ENCODE data around the gene UTP3. TPM values are rescaled to one million over a fixed set of nuclear protein-coding genes. Genes with fewer than 3 reads are reported as not detected.
A peak's percentile ranks its signal among the peaks of the same experiment; 100 is the strongest.
"Not testable (repeated sequence)": the region's sequence is repeated elsewhere in the genome, so short reads cannot be mapped to it uniquely, and the experiment has no call there.

Gene UTP3
- total and polyA plus RNA-seq, 2 experiments from 2014 or later = 19.2 to 27.1 TPM

GRCh38 chr4:70681704-70682103 is 6.6 kb upstream of the UTP3 start:
- Histone ChIP-seq H2AFZ (no peak overlapping the region; the same call in 1 of the 2 replicates), H3K27ac (no peak overlapping the region), H3K9me2 (ENCODE audit: insufficient read depth) (no peaks in the 10 kb centered on the region), H3K79me2 (ENCODE audit: insufficient read depth) (no peaks in the 10 kb centered on the region), H3F3A (ENCODE audit: insufficient read depth) (peaks cover 14% of the 10 kb centered on the region), H3K4me2 (ENCODE audit: unreplicated experiment) (no peak overlapping the region), H3K9ac (no peak overlapping the region), H3K9me3 (ENCODE audit: low read depth) (no peaks in the 10 kb centered on the region), H3K27me3 (replicated peaks; ENCODE audit: insufficient read depth) (no peaks in the 10 kb centered on the region), H3K4me3 (no peak overlapping the region), H3K4me1 (ENCODE audit: insufficient read depth) (peaks cover 6% of the 10 kb centered on the region), H3K36me3 (ENCODE audit: low read depth) (no peaks in the 10 kb centered on the region), H4K20me1 (ENCODE audit: insufficient read depth) (no peaks in the 10 kb centered on the region)
- DNase-seq = no peak
- in situ Hi-C loops (cut with MboI) = no loop called here
- no peak for TF ChIP-seq EZH2 (IDR thresholded peaks at IDR 0.05; ENCODE audit: insufficient read depth, poor library complexity, severe bottlenecking)

DNA sequence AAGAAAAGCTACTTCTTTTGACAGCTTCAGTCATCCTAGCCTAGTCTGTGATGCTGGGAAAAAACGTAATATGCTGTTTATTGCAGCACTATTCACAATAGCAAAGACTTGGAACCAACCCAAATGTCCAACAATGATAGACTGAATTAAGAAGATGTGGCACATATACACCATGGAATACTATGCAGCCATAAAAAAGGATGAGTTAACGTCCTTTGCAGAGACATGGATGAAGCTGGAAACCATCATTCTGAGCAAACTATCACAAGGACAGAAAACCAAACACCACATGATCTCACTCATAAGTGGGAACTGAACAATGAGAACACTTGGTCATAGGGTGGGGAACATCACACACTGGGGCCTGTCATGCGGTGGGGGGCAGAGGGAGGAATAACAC is 6.2 kb upstream of the UTP3 start:
- DNase-seq; H3K4me3 ChIP-seq; H3K79me2 ChIP-seq (ENCODE audit: insufficient read depth); in situ Hi-C loops (cut with MboI); H3K36me3 ChIP-seq (ENCODE audit: low read depth); H3K9ac ChIP-seq; H3K9me2 ChIP-seq (ENCODE audit: insufficient read depth); H2AFZ ChIP-seq; H3K27me3 ChIP-seq (replicated peaks; ENCODE audit: insufficient read depth); H3K9me3 ChIP-seq (ENCODE audit: low read depth); H3K4me2 ChIP-seq (ENCODE audit: unreplicated experiment); H3K4me1 ChIP-seq (ENCODE audit: insufficient read depth); H4K20me1 ChIP-seq (ENCODE audit: insufficient read depth); H3K27ac ChIP-seq: not testable (repeated sequence)
- H3F3A ChIP-seq (ENCODE audit: insufficient read depth) = peaks cover 12% of the 10 kb centered on the region
- 74 to 83% methylated on average over 3 of the region's 3 CpGs for WGBS, 2 experiments (ENCODE audit: low coverage in 1 of 2, low lambda C conversion rate in 2 of 2, missing lambda C conversion rate in 2 of 2)

DNA sequence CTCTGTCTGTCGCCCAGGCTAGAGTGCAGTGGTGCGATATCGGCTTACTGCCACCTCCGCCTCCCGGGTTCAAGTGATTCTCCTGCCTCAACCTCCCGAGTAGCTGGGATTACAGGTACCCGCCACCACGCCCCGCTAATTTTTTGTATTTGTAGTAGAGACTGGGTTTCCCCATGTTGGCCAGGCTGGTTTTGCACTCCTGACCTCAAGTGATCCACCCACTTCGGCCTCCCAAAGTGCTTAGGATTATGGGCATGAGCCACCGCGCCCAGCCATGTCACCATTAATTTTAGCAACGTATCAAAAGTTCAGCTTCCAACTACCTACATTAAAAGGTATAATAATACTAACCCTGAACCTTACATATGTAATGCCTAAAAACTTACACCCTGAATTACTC is 940 bp upstream of the UTP3 start:
- H3K27ac ChIP-seq = peak overlapping the region; percentile 97
- 65% methylated on average over 13 of the region's 13 CpGs for WGBS, 2 experiments (ENCODE audit: low coverage in 1 of 2, low lambda C conversion rate in 2 of 2, missing lambda C conversion rate in 2 of 2)

DNA sequence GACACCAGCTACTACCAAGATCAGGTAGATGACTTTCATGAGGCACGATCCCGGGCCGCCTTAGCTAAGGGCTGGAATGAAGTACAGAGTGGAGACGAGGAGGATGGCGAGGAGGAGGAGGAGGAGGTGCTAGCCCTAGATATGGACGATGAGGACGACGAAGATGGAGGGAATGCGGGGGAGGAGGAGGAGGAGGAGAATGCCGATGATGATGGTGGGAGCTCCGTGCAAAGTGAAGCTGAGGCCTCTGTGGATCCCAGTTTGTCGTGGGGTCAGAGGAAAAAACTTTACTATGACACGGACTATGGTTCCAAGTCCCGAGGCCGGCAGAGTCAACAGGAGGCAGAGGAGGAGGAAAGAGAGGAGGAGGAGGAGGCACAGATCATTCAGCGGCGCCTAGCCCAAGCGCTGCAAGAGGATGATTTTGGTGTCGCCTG is 481 bp downstream of the UTP3 start:
- Histone ChIP-seq H3K27me3 (replicated peaks; ENCODE audit: insufficient read depth) (no peaks in the 10 kb centered on the region), H3K4me3 (peak overlapping the region; percentile 100), H3K9me2 (ENCODE audit: insufficient read depth) (no peaks in the 10 kb centered on the region), H3K9ac (peak overlapping the region; percentile 96), H3K79me2 (ENCODE audit: insufficient read depth) (peaks cover 54% of the 10 kb centered on the region), H3K9me3 (ENCODE audit: low read depth) (no peaks in the 10 kb centered on the region), H3K27ac (peak overlapping the region; percentile 97), H2AFZ (peak overlapping the region; percentile 99), H3K4me2 (ENCODE audit: unreplicated experiment) (peak overlapping the region; percentile 95), H3K36me3 (ENCODE audit: low read depth) (peaks cover 3% of the 10 kb centered on the region; the same call in 1 of the 2 replicates), H4K20me1 (ENCODE audit: insufficient read depth) (no peaks in the 10 kb centered on the region; the same call in 1 of the 2 replicates), H3F3A (ENCODE audit: insufficient read depth) (peaks cover 15% of the 10 kb centered on the region), H3K4me1 (ENCODE audit: insufficient read depth) (peaks cover 27% of the 10 kb centered on the region)
- 0 to 2% methylated on average over 15 to 19 of the region's 19 CpGs for WGBS, 2 experiments (ENCODE audit: low coverage in 1 of 2, low lambda C conversion rate in 2 of 2, missing lambda C conversion rate in 2 of 2)
- TF ChIP-seq EZH2 (IDR thresholded peaks at IDR 0.05; ENCODE audit: insufficient read depth, poor library complexity, severe bottlenecking) (no peak), EZH2phosphoT487 (IDR thresholded peaks at IDR 0.05; ENCODE audit: insufficient read depth, low read depth) (no peak)
- in situ Hi-C loops (cut with MboI) = no loop called here
- peak; percentile 54 for DNase-seq

More for the DNA sequence above, 940 bp upstream of the UTP3 start:
- H3K4me2 ChIP-seq (ENCODE audit: unreplicated experiment) = peak overlapping the region; percentile 98
- no peaks in the 10 kb centered on the region for H3K27me3 ChIP-seq (replicated peaks; ENCODE audit: insufficient read depth)
- H3K4me1 ChIP-seq (ENCODE audit: insufficient read depth) = peaks cover 27% of the 10 kb centered on the region
- TF ChIP-seq EZH2 (IDR thresholded peaks at IDR 0.05; ENCODE audit: insufficient read depth, poor library complexity, severe bottlenecking) (no peak), EZH2phosphoT487 (IDR thresholded peaks at IDR 0.05; ENCODE audit: insufficient read depth, low read depth) (no peak)
- peak overlapping the region; percentile 99 for H2AFZ ChIP-seq
- H3K79me2 ChIP-seq (ENCODE audit: insufficient read depth) = peaks cover 40% of the 10 kb centered on the region
- H3K9ac ChIP-seq = peak overlapping the region; percentile 96
- H3K4me3 ChIP-seq = peak overlapping the region; percentile 100
- H3F3A ChIP-seq (ENCODE audit: insufficient read depth) = peaks cover 15% of the 10 kb centered on the region
- no peaks in the 10 kb centered on the region for H3K9me3 ChIP-seq (ENCODE audit: low read depth)
- no peak for DNase-seq
- no peaks in the 10 kb centered on the region; the same call in 1 of the 2 replicates for H4K20me1 ChIP-seq (ENCODE audit: insufficient read depth)
- in situ Hi-C loops (cut with MboI) = no loop called here
- H3K9me2 ChIP-seq (ENCODE audit: insufficient read depth) = no peaks in the 10 kb centered on the region
- peaks cover 3% of the 10 kb centered on the region; the same call in 1 of the 2 replicates for H3K36me3 ChIP-seq (ENCODE audit: low read depth)

DNA sequence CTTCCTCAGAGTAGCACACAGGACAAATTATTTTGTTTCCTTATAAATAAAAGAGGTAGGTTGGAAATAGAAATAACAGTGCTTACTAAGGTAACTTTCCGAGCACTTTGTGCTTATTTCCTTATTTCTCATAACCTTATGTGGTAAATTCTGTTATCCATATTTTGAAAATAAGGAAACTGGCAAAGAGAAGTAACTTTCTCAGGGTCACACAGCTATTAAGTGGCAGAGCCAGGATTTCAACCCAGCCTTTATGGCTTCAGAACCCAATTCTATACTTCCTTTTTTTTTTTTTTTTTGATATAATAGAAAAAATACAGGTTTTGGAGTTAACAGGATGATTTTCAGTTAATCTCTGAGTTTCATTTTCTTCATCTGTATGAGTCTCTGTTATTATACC is 3.3 kb downstream of the UTP3 start:
- peaks cover 27% of the 10 kb centered on the region for H3K4me1 ChIP-seq (ENCODE audit: insufficient read depth)
- no peak overlapping the region for H3K9ac ChIP-seq
- H3K27me3 ChIP-seq (replicated peaks; ENCODE audit: insufficient read depth) = no peaks in the 10 kb centered on the region
- H3K4me3 ChIP-seq = no peak overlapping the region
- peak overlapping the region; percentile 95 for H3K4me2 ChIP-seq (ENCODE audit: unreplicated experiment)
- H3K9me2 ChIP-seq (ENCODE audit: insufficient read depth) = no peaks in the 10 kb centered on the region
- no peaks in the 10 kb centered on the region for H3K9me3 ChIP-seq (ENCODE audit: low read depth)
- H3K79me2 ChIP-seq (ENCODE audit: insufficient read depth) = peaks cover 61% of the 10 kb centered on the region
- TF ChIP-seq EZH2 (IDR thresholded peaks at IDR 0.05; ENCODE audit: insufficient read depth, poor library complexity, severe bottlenecking) (no peak), EZH2phosphoT487 (IDR thresholded peaks at IDR 0.05; ENCODE audit: insufficient read depth, low read depth) (no peak)
- H2AFZ ChIP-seq = no peak overlapping the region
- WGBS, 2 experiments (ENCODE audit: low coverage in 1 of 2, low lambda C conversion rate in 2 of 2, missing lambda C conversion rate in 2 of 2) = 93 to 96% methylated on average over 1 of the region's 1 CpG
- H3F3A ChIP-seq (ENCODE audit: insufficient read depth) = peaks cover 15% of the 10 kb centered on the region
- peaks cover 3% of the 10 kb centered on the region; the same call in 1 of the 2 replicates for H3K36me3 ChIP-seq (ENCODE audit: low read depth)
- in situ Hi-C loops (cut with MboI) = no loop called here
- H4K20me1 ChIP-seq (ENCODE audit: insufficient read depth) = no peaks in the 10 kb centered on the region; the same call in 1 of the 2 replicates
- no peak for DNase-seq
- H3K27ac ChIP-seq = no peak overlapping the region

- 98 to 100% methylated on average over 7 of the region's 7 CpGs for WGBS, 2 experiments (ENCODE audit: low coverage in 1 of 2, low lambda C conversion rate in 2 of 2, missing lambda C conversion rate in 2 of 2)
- H4K20me1 ChIP-seq (ENCODE audit: insufficient read depth); H3K9ac ChIP-seq; H3K27me3 ChIP-seq (replicated peaks; ENCODE audit: insufficient read depth); H3K9me2 ChIP-seq (ENCODE audit: insufficient read depth); H3K27ac ChIP-seq; H2AFZ ChIP-seq; H3K9me3 ChIP-seq (ENCODE audit: low read depth); H3K4me3 ChIP-seq; H3K36me3 ChIP-seq (ENCODE audit: low read depth); DNase-seq; H3F3A ChIP-seq (ENCODE audit: insufficient read depth); in situ Hi-C loops (cut with MboI); H3K4me2 ChIP-seq (ENCODE audit: unreplicated experiment): not testable (repeated sequence)
- Histone ChIP-seq H3K79me2 (ENCODE audit: insufficient read depth) (peaks cover 48% of the 10 kb centered on the region), H3K4me1 (ENCODE audit: insufficient read depth) (peaks cover 19% of the 10 kb centered on the region)
Observed at GRCh38 chr4:70694633-70695032, 6.3 kb downstream of the UTP3 start.

- H3K4me3 ChIP-seq; DNase-seq; H4K20me1 ChIP-seq (ENCODE audit: insufficient read depth); H3K36me3 ChIP-seq (ENCODE audit: low read depth); H3K9me3 ChIP-seq (ENCODE audit: low read depth); H3F3A ChIP-seq (ENCODE audit: insufficient read depth); H3K27me3 ChIP-seq (replicated peaks; ENCODE audit: insufficient read depth); H3K9me2 ChIP-seq (ENCODE audit: insufficient read depth); H2AFZ ChIP-seq; H3K27ac ChIP-seq; H3K4me1 ChIP-seq (ENCODE audit: insufficient read depth); H3K9ac ChIP-seq; H3K4me2 ChIP-seq (ENCODE audit: unreplicated experiment); in situ Hi-C loops (cut with MboI): not testable (repeated sequence)
- H3K79me2 ChIP-seq (ENCODE audit: insufficient read depth) = peaks cover 10% of the 10 kb centered on the region
- WGBS, 2 experiments (ENCODE audit: low coverage in 1 of 2, low lambda C conversion rate in 2 of 2, missing lambda C conversion rate in 2 of 2) = 92 to 94% methylated on average over 8 of the region's 8 CpGs
Observed at GRCh38 chr4:70698435-70698834, 10.1 kb downstream of the UTP3 start.
